Panc1 (cell line): Measurements from ENCODE around the gene SSBP2. TPM values are rescaled to one million over a fixed set of nuclear protein-coding genes. Genes with fewer than 3 reads are reported as not detected.

Experiments
- ATAC-seq: fragments of 200-7000 bp; cut with Tn5 transposase; 2 replicates; pipeline ENCODE4 v1.9.1; 2020; ENCODE audit warnings: mild to moderate bottlenecking, moderate library complexity
- BruUV-seq: library from RNA; stranded (reverse); fragments of 400-500 nt; replicated peaks from 2 replicates; lab custom pipeline; 2021; lab: Mats Ljungman, UMichigan
- CTCF ChIA-PET: fragments of 300-600 bp; sonication (Branson Sonifier 250); formaldehyde crosslinking; loops from one replicate; lab custom pipeline; 2022; ENCODE audit warnings: antibody characterized with exemption; lab: Charles Lee
- POLR2A ChIA-PET: fragments of 300-600 bp; sonication (Branson Sonifier 250); formaldehyde crosslinking; loops from one replicate; lab custom pipeline; 2022; ENCODE audit warnings: antibody characterized with exemption; lab: Charles Lee
- DNase-seq: peaks from one replicate; pipeline ENCODE4 v3.0.0-alpha.2; 2010; ENCODE audit warnings: low read depth, low spot score
- H3K27ac ChIP-seq: 2 replicates; pipeline ENCODE4 v1.5.1; 2011; ENCODE audit warnings: mild to moderate bottlenecking, low read length, inconsistent platforms
- H3K27me3 ChIP-seq: fragments of 200-500 bp; sonication (Bioruptor generic); 2 replicates; pipeline ENCODE4 v1.6.0; 2014; ENCODE audit warnings: low read length, inconsistent platforms; ENCODE audit not compliant: control insufficient read depth, insufficient read depth
- H3K36me3 ChIP-seq: fragments of 200-500 bp; sonication (Bioruptor generic); 2 replicates; pipeline ENCODE4 v1.5.1; 2014; ENCODE audit warnings: inconsistent platforms, mild to moderate bottlenecking, low read length, moderate library complexity; ENCODE audit not compliant: control insufficient read depth, insufficient read depth
- H3K4me1 ChIP-seq: 2 replicates; pipeline ENCODE4 v1.5.1; 2011; ENCODE audit warnings: inconsistent platforms, mild to moderate bottlenecking, low read length, moderate library complexity; ENCODE audit not compliant: control insufficient read depth, insufficient read depth
- H3K4me3 ChIP-seq, 2 experiments: 2 replicates each; pipeline ENCODE4 v1.5.1; 2011 to 2012; ENCODE audit warnings: low read depth in 2 of 2, low read length in 2 of 2, mild to moderate bottlenecking in 2 of 2, inconsistent platforms in 1 of 2, moderate library complexity in 1 of 2
- H3K9me3 ChIP-seq: fragments of 200-500 bp; sonication (Bioruptor generic); 2 replicates; pipeline ENCODE4 v1.5.1; 2014; ENCODE audit warnings: low read depth, mild to moderate bottlenecking, inconsistent platforms, low read length, moderate library complexity; ENCODE audit not compliant: control insufficient read depth, insufficient read depth
- CTCF ChIP-seq: fragments of 450-650 bp; IDR thresholded peaks from 2 replicates; pipeline ENCODE4 v1.5.1; 2017; ENCODE audit warnings: mild to moderate bottlenecking
- POLR2AphosphoS5 ChIP-seq: IDR thresholded peaks from 2 replicates; pipeline ENCODE4 v1.6.1; 2012; ENCODE audit warnings: mild to moderate bottlenecking, low read depth, low read length, moderate library complexity
- REST ChIP-seq, 2 experiments: IDR thresholded peaks; 2 replicates each; pipeline ENCODE4 v1.6.1; 2011 to 2012; ENCODE audit warnings: low read depth in 2 of 2, control low read depth in 1 of 2, low read length in 1 of 2, mild to moderate bottlenecking in 1 of 2, moderate library complexity in 1 of 2; ENCODE audit not compliant: insufficient read depth in 1 of 2
- SIN3A ChIP-seq: IDR thresholded peaks from 2 replicates; pipeline ENCODE4 v1.6.1; 2012; ENCODE audit warnings: low read depth, mild to moderate bottlenecking, low read length, moderate library complexity, borderline replicate concordance; ENCODE audit not compliant: insufficient read depth
- TCF7L2 ChIP-seq: IDR thresholded peaks from 2 replicates; pipeline ENCODE4 v1.6.1; 2011; ENCODE audit warnings: mild to moderate bottlenecking, low read depth, low read length, inconsistent platforms
- in situ Hi-C: cut with HindIII; loops from 2 replicates; pipeline ENCODE4 v1.10.0; 2016; ENCODE audit warnings: low sequenced_read_pairs, low pct_unique_long_range_greater_than_20kb
- intact Hi-C: fragments of 100-400 bp; cut with micrococcal nuclease; formaldehyde crosslinking; loops from one replicate; pipeline ENCODE4 v1.10.0; 2022; ENCODE audit not compliant: unreplicated experiment
- total RNA-seq: library from RNA; stranded (reverse); gene quantifications from one replicate; pipeline ENCODE4 v1.2.1, GENCODE V29; 2021; ENCODE audit not compliant: unreplicated experiment

SSBP2 gene
- total RNA-seq, 1 experiment from 2014 or later, result 16.3 TPM

GRCh38 chr5:81513473-81513872 lies 237.4 kb downstream of the SSBP2 start:
- no TSS peak for BruUV-seq
- in situ Hi-C loops, result no loop called here
- TF ChIP-seq TCF7L2 (no peak), SIN3A (no peak), CTCF (no peak), REST (IDR thresholded peaks at IDR 0.05; ENCODE audit: insufficient read depth in 1 of 2, low read depth in 2 of 2, low read length in 1 of 2) (no peak), POLR2AphosphoS5 (no peak)
- Histone ChIP-seq H3K27me3 (no peaks in the 10 kb centered on the region), H3K4me3 (no peak overlapping the region), H3K9me3 (no peaks in the 10 kb centered on the region), H3K36me3 (no peaks in the 10 kb centered on the region), H3K4me1 (no peaks in the 10 kb centered on the region), H3K27ac (no peak overlapping the region)
- POLR2A ChIA-PET, result no interaction called here
- CTCF ChIA-PET, result no interaction called here
- DNase-seq (no peak), ATAC-seq (no peak)
- intact Hi-C loops, result no loop called here

GRCh38 chr5:81506900-81507588 lies 243.9 kb downstream of the SSBP2 start:
- H3K27me3 ChIP-seq, result no peaks in the 10 kb centered on the region
- CTCF ChIA-PET, result interaction anchor here (0.6 to 1.0 kb wide), 3 partner anchors 370 to 659 kb away, joined by 4 to 8 read pairs (median 5); no protein-coding TSS in a partner anchor
- POLR2A ChIA-PET, result no interaction called here
- no peaks in the 10 kb centered on the region for H3K9me3 ChIP-seq
- no peaks in the 10 kb centered on the region for H3K36me3 ChIP-seq
- no peak overlapping the region for H3K27ac ChIP-seq
- peak; percentile 99 for ATAC-seq
- no TSS peak for BruUV-seq
- H3K4me3 ChIP-seq, result no peak overlapping the region
- in situ Hi-C loops (no loop called here), intact Hi-C loops (loop anchor here (5.0 kb wide), 4 partner anchors 240 to 720 kb away; no protein-coding TSS in a partner anchor)
- peak; percentile 85 for DNase-seq
- H3K4me1 ChIP-seq, result no peaks in the 10 kb centered on the region
- TF ChIP-seq TCF7L2 (no peak), SIN3A (no peak), REST (IDR thresholded peaks at IDR 0.05; ENCODE audit: insufficient read depth in 1 of 2, low read depth in 2 of 2, low read length in 1 of 2) (no peak), POLR2AphosphoS5 (no peak), CTCF (peak; percentile 85)
